Osteocyte (in vitro differentiated cells): ENCODE results near the gene BMPR1B. TPM values are rescaled to one million over a fixed set of nuclear protein-coding genes. Genes with fewer than 3 reads are reported as not detected.

Experiments
- DNase-seq: peaks from one replicate; pipeline ENCODE4 v3.0.0; 2021; ENCODE audit warnings: mixed read lengths; ENCODE audit not compliant: unreplicated experiment; ENCODE audit errors: extremely low spot score
- H3K27ac Mint-ChIP-seq: one replicate; pipeline ENCODE4 v1.8.0; 2021; ENCODE audit warnings: mild to moderate bottlenecking, mixed read lengths; ENCODE audit not compliant: unreplicated experiment
- H3K27me3 Mint-ChIP-seq: one replicate; pipeline ENCODE4 v1.8.0; 2021; ENCODE audit warnings: mixed read lengths; ENCODE audit not compliant: unreplicated experiment
- H3K36me3 Mint-ChIP-seq: one replicate; pipeline ENCODE4 v1.8.0; 2021; ENCODE audit warnings: mixed read lengths; ENCODE audit not compliant: unreplicated experiment
- H3K4me1 Mint-ChIP-seq: one replicate; pipeline ENCODE4 v1.8.0; 2021; ENCODE audit warnings: mixed read lengths; ENCODE audit not compliant: unreplicated experiment
- H3K4me3 Mint-ChIP-seq: one replicate; pipeline ENCODE4 v1.8.0; 2021; ENCODE audit warnings: mild to moderate bottlenecking, moderate library complexity, mixed read lengths; ENCODE audit not compliant: unreplicated experiment
- H3K9me3 Mint-ChIP-seq: one replicate; pipeline ENCODE4 v1.8.0; 2021; ENCODE audit warnings: mixed read lengths; ENCODE audit not compliant: unreplicated experiment
- CTCF ChIP-seq: fragments of 200-600 bp; sonication (generic); IDR thresholded peaks from 2 replicates; pipeline ENCODE4 v1.5.0; 2021; ENCODE audit warnings: antibody characterized with exemption, mild to moderate bottlenecking, moderate library complexity
- total RNA-seq: library from RNA; stranded (reverse); gene quantifications from 2 replicates; pipeline ENCODE4 v1.2.1, GENCODE V29; 2021

The BMPR1B gene
- total RNA-seq, 1 donor from 2014 or later: 1.5 TPM

DNA sequence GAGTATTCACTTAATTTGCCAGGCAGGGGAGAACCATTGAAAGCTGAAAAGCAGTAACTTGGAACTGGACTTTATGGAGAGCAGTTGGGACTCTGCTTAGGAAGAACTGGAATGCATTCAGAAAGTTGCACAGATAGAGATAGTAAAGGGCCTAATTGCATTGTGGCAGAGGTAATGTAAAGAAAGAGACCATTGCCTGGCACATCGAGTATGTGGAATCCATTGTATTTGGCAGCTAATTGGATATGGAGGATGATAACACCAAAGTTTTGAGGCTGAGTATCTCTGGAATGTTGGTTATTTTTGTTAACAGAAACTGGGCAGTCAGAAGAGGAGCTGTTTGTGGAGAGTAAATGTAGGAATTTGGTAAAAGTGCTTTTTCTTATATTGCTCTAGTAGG is 169.9 kb downstream of the BMPR1B start:
- DNase-seq: no peak
- Mint-ChIP-seq H3K4me1 (peaks cover 22% of the 10 kb centered on the region), H3K9me3 (no peaks in the 10 kb centered on the region), H3K27ac (peak overlapping the region; percentile 19), H3K36me3 (no peaks in the 10 kb centered on the region), H3K27me3 (no peaks in the 10 kb centered on the region), H3K4me3 (no peak overlapping the region)
- no peak for TF ChIP-seq CTCF

- H3K27me3 Mint-ChIP-seq: no peaks in the 10 kb centered on the region
- TF ChIP-seq CTCF: no peak
- no peak for DNase-seq
- no peaks in the 10 kb centered on the region for H3K9me3 Mint-ChIP-seq
- no peak overlapping the region for H3K27ac Mint-ChIP-seq
- no peak overlapping the region for H3K4me3 Mint-ChIP-seq
- H3K4me1 Mint-ChIP-seq: peaks cover 37% of the 10 kb centered on the region
- H3K36me3 Mint-ChIP-seq: no peaks in the 10 kb centered on the region
These were observed 171.9 kb downstream of the BMPR1B start for GRCh38 chr4:94929696-94930095.

DNA sequence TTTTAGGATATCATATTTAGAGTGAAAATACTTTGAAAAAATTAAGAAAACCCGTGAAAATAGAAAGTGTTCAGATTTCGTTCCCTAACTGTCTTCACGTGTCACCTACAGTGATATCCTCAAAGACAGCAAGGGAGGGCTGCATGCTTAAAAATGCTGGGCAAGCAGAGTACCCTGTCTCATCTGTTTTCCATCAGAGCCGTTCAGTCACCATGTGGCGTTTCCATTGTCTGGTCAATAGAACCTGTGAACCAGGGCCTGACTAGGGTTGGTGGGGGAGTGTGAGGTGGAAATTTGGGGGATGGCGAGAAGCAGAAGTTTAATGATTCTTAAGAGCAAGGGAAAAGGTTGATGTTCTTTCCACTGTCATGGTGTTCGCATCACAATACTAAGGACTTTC is 173.9 kb downstream of the BMPR1B start:
- no peaks in the 10 kb centered on the region for H3K36me3 Mint-ChIP-seq
- no peaks in the 10 kb centered on the region for H3K9me3 Mint-ChIP-seq
- H3K4me1 Mint-ChIP-seq: peaks cover 52% of the 10 kb centered on the region
- DNase-seq: no peak
- H3K27ac Mint-ChIP-seq: no peak overlapping the region
- H3K4me3 Mint-ChIP-seq: no peak overlapping the region
- no peak for TF ChIP-seq CTCF
- H3K27me3 Mint-ChIP-seq: no peaks in the 10 kb centered on the region

GRCh38 chr4:94932366-94932765 is 174.6 kb downstream of the BMPR1B start:
- Mint-ChIP-seq H3K36me3 (no peaks in the 10 kb centered on the region), H3K27ac (no peak overlapping the region), H3K9me3 (no peaks in the 10 kb centered on the region), H3K27me3 (no peaks in the 10 kb centered on the region), H3K4me3 (no peak overlapping the region), H3K4me1 (peaks cover 54% of the 10 kb centered on the region)
- DNase-seq: no peak
- TF ChIP-seq CTCF: no peak

DNA sequence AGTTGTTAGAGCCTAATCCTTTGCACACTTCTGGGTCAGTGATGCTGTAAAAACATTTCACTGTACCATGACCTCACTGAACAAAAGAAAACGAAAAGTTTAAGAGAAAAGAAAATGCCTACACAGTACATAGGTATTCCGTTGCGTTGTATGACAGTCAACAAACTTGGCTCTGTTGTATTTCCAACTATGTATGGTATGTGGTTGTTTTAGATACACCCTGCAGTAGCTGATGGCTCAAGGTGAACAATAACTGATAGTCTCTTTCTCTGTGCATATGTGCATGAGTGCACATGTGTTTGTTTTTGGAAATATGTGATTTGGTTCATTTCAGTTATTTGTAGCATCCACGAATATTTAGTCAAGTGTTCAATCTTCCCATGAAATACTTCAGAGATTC is 176.0 kb downstream of the BMPR1B start:
- H3K4me1 Mint-ChIP-seq: peaks cover 45% of the 10 kb centered on the region
- peak overlapping the region; percentile 78 for H3K27ac Mint-ChIP-seq
- H3K27me3 Mint-ChIP-seq: no peaks in the 10 kb centered on the region
- no peak overlapping the region for H3K4me3 Mint-ChIP-seq
- no peaks in the 10 kb centered on the region for H3K9me3 Mint-ChIP-seq
- TF ChIP-seq CTCF: no peak
- no peak for DNase-seq
- H3K36me3 Mint-ChIP-seq: no peaks in the 10 kb centered on the region
